HEK293T (cell line): Measurements from ENCODE around the gene PRRC2B.

Source experiments
- CTBP1 ChIP-seq: fragments of 450-650 bp; IDR thresholded peaks from 2 replicates; pipeline ENCODE4 v1.6.1; 2016; ENCODE audit warnings: borderline replicate concordance
- SP1 ChIP-seq: fragments of 450-650 bp; IDR thresholded peaks from 2 replicates; pipeline ENCODE4 v1.6.1; 2017
- ZNF384 ChIP-seq: fragments of 450-650 bp; IDR thresholded peaks from 2 replicates; pipeline ENCODE4 v1.6.1; 2016
- TF ChIP-seq, protein P1 (sequence below): fragments of 450-650 bp; IDR thresholded peaks from 2 replicates; pipeline ENCODE4 v1.6.1; 2016

DNA sequence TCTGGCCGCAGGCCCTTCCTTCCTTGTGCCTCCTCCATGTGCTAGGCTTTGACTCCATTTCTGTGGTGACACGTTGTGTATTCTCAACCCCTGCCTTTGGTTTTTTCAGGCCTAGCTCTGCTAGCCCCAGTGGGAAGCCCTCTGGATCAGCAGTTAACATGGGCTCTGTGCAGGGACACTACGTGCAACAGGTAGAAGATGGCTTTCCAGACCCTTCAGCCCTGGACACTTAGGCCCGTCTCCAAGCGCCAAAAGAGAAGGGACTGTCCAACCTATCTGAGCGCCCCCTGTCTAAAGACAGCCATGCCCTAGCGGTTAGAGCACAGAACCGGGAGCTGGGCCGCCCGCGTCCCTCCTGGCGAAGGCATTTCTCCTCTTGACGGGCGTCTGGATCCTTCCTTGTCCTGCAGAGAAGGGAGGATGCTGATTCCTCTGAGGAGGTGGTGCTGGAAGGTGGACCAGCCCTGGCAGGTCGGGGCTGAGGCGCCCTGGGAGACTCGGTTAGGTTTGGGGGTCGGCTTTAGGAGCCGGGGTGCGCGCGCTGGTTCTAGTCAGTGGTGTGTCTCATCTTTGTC is 100.5 kb downstream of the PRRC2B start:
- TF ChIP-seq CTBP1 (no peak), SP1 (no peak), ZNF384 (no peak)
- TF ChIP-seq, protein P1, sequence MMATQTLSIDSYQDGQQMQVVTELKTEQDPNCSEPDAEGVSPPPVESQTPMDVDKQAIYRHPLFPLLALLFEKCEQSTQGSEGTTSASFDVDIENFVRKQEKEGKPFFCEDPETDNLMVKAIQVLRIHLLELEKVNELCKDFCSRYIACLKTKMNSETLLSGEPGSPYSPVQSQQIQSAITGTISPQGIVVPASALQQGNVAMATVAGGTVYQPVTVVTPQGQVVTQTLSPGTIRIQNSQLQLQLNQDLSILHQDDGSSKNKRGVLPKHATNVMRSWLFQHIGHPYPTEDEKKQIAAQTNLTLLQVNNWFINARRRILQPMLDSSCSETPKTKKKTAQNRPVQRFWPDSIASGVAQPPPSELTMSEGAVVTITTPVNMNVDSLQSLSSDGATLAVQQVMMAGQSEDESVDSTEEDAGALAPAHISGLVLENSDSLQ, result no peak
